CD4-positive, alpha-beta memory T cell (primary cell): ENCODE data around the gene SLC6A6. TPM values are rescaled to one million over a fixed set of nuclear protein-coding genes. Genes with fewer than 3 reads are reported as not detected.

Source experiments
- CTCF ChIA-PET: fragments of 350-600 bp; sonication (Branson Sonifier 250); formaldehyde crosslinking; loops from one replicate; lab custom pipeline; 2021; ENCODE audit warnings: inconsistent platforms; ENCODE audit not compliant: partially characterized antibody; lab: Charles Lee
- POLR2A ChIA-PET: fragments of 350-600 bp; sonication (Branson Sonifier 250); formaldehyde crosslinking; loops from one replicate; lab custom pipeline; 2021; ENCODE audit not compliant: partially characterized antibody; lab: Charles Lee
- DNase-seq, 5 donors: peaks; one replicate each; pipeline versions ENCODE4 v3.0.0 to v3.0.0-alpha.2; 2020 to 2022; ENCODE audit warnings: mixed read lengths in 1 of 5
- H3K27ac ChIP-seq: one replicate; pipeline ENCODE4 v1.7.0; 2013; ENCODE audit warnings: low read depth, low read length
- H3K27me3 ChIP-seq: 2 replicates; pipeline ENCODE4 v1.7.0; 2013; ENCODE audit warnings: mild to moderate bottlenecking, low read length, moderate library complexity; ENCODE audit not compliant: insufficient read depth
- H3K36me3 ChIP-seq: 2 replicates; pipeline ENCODE4 v1.7.0; 2013; ENCODE audit warnings: mild to moderate bottlenecking, low read length, moderate library complexity; ENCODE audit not compliant: insufficient read depth
- H3K4me1 ChIP-seq: 2 replicates; pipeline ENCODE4 v1.7.0; 2013; ENCODE audit warnings: mild to moderate bottlenecking, low read length, moderate library complexity; ENCODE audit not compliant: insufficient read depth
- H3K4me3 ChIP-seq, 2 donors: one replicate each; pipeline ENCODE4 v1.7.0; 2013; ENCODE audit warnings: low read length in 2 of 2, mild to moderate bottlenecking in 1 of 2
- H3K9me3 ChIP-seq, 2 donors: one replicate each; pipeline ENCODE4 v1.7.0; 2013; ENCODE audit warnings: low read length in 2 of 2, control low read depth in 1 of 2; ENCODE audit not compliant: control insufficient read depth in 1 of 2
- H3K27ac Mint-ChIP-seq, 7 donors: one replicate each; pipeline ENCODE4 v1.8.0; 2020 to 2021; ENCODE audit warnings: mixed read lengths in 7 of 7, mild to moderate bottlenecking in 6 of 7, inconsistent platforms in 3 of 7, moderate library complexity in 3 of 7
- H3K27me3 Mint-ChIP-seq, 2 donors: one replicate each; pipeline ENCODE4 v1.8.0; 2020 to 2021; ENCODE audit warnings: mixed read lengths in 2 of 2
- H3K36me3 Mint-ChIP-seq, 2 donors: one replicate each; pipeline ENCODE4 v1.8.0; 2020 to 2021; ENCODE audit warnings: mixed read lengths in 2 of 2, inconsistent platforms in 1 of 2, mild to moderate bottlenecking in 1 of 2
- H3K4me1 Mint-ChIP-seq, 4 donors: one replicate each; pipeline ENCODE4 v1.8.0; 2020 to 2021; ENCODE audit warnings: mixed read lengths in 4 of 4, mild to moderate bottlenecking in 1 of 4
- H3K4me3 Mint-ChIP-seq, 8 donors: one replicate each; pipeline ENCODE4 v1.8.0; 2020 to 2021; ENCODE audit warnings: mixed read lengths in 8 of 8, mild to moderate bottlenecking in 7 of 8, moderate library complexity in 6 of 8, inconsistent platforms in 3 of 8
- H3K9me3 Mint-ChIP-seq, 8 donors: one replicate each; pipeline ENCODE4 v1.8.0; 2020 to 2021; ENCODE audit warnings: mixed read lengths in 8 of 8, mild to moderate bottlenecking in 5 of 8, inconsistent platforms in 3 of 8, moderate library complexity in 1 of 8
- intact Hi-C: fragments of 100-400 bp; cut with micrococcal nuclease; formaldehyde crosslinking; loops from one replicate; pipeline ENCODE4 v1.15.1; 2023
- polyA plus RNA-seq, 2 donors: library from polyadenylated mRNA; unstranded; fragments of 300-500 nt; fragmentation: Illumina TruSeq; gene quantifications; one replicate each; pipeline ENCODE4 v1.2.3, GENCODE V29; 2021
- total RNA-seq, 2 experiments: library from RNA; stranded (reverse); gene quantifications; one replicate each; pipeline ENCODE4 v1.2.3, GENCODE V29; 2021

SLC6A6 gene
- total and polyA plus RNA-seq, 4 experiments from 2014 or later = 3.8 to 51.8 (median 29.7) TPM

DNA sequence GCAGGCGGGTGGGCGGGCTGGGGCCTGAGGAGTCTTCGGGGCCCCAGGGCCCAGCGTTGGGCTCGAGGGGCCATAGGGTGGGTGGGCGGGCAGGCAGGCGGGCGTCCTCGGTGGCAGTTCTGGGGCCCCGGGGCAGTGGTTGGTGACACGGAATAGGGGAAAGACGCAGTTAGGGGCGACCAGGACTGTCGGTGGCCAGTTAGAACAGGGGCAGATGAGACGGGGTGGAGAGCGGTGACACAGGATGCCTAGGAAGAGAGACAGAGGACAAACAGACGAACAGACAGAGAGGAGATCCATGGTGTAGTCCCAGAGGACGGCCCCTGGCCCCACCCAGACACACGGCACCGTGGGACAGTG is 101.3 kb downstream of the SLC6A6 start:
- no peak overlapping the region for H3K27ac Mint-ChIP-seq
- intact Hi-C loops = no loop called here
- H3K27me3 ChIP-seq = no peaks in the 10 kb centered on the region
- no peak overlapping the region for H3K27ac ChIP-seq
- H3K27me3 Mint-ChIP-seq = peaks cover 1 to 5% of the 10 kb centered on the region in 2 donors
- ChIA-PET POLR2A (no interaction called here), CTCF (no interaction called here)
- H3K9me3 ChIP-seq = no peaks in the 10 kb centered on the region
- H3K9me3 Mint-ChIP-seq = peaks cover 6 to 36% (median 20%) of the 10 kb centered on the region in 8 donors
- H3K4me1 ChIP-seq = no peaks in the 10 kb centered on the region
- DNase-seq = no peak
- H3K36me3 Mint-ChIP-seq = peaks cover 0 to 6% of the 10 kb centered on the region in 2 donors
- no peaks in the 10 kb centered on the region for H3K36me3 ChIP-seq
- no peak overlapping the region for H3K4me3 Mint-ChIP-seq
- H3K4me3 ChIP-seq = no peak overlapping the region
- H3K4me1 Mint-ChIP-seq = peaks cover 0 to 2% (median under 1%) of the 10 kb centered on the region in 4 donors

DNA sequence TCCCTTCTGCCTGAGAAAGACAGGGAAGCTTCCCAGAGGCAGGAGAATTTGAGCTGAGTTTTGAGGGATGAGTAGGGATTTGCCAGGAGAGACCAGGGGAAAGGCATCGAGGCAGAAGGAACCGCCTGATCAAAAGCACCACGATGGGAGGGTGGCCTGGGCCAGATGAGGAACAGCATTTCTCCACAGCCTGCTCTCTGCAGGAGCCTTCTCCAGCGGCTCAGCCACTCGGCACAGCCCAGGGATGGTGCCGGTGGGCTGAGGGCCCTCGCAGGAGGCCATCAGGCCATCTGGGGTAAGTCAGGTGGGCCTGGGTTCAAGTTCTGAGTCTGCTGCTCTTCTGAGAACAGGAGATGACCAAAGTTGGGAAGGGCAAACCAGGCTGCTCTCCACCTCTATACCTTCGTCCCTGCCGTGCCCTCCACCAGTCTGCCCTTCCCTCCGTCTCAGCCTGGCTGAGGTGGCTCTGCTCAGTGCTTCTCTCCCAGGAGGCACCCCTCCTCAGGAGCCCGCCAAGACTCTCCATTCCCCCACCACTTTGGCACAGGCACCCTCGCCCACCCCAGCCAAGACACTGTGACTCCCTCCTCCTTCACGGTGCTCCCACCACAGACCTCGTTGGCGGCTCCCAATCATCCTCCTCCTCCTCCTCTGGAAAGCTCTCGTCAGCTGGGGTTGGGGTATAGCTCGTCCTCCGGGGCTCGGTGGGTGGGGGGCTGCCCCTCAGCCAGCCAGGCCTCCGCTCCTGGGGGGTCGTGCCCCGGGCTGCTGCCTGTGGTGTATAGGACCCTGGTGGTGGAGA is 102.8 kb downstream of the SLC6A6 start:
- peaks cover 3 to 30% (median 15%) of the 10 kb centered on the region in 8 donors for H3K9me3 Mint-ChIP-seq
- H3K27me3 Mint-ChIP-seq = peaks cover 1 to 6% of the 10 kb centered on the region in 2 donors
- no peak overlapping the region for H3K4me3 ChIP-seq
- H3K36me3 Mint-ChIP-seq = peaks cover 0 to 6% of the 10 kb centered on the region in 2 donors
- CTCF ChIA-PET = interaction anchor here (0.8 to 1.8 kb wide), 2 partner anchors 12 to 415 kb away, joined by 3 to 6 read pairs; no protein-coding TSS in a partner anchor
- intact Hi-C loops = no loop called here
- H3K4me3 Mint-ChIP-seq = no peak overlapping the region
- no peaks in the 10 kb centered on the region for H3K36me3 ChIP-seq
- H3K4me1 ChIP-seq = no peaks in the 10 kb centered on the region
- H3K27me3 ChIP-seq = no peaks in the 10 kb centered on the region
- H3K9me3 ChIP-seq = no peaks in the 10 kb centered on the region
- H3K27ac Mint-ChIP-seq = no peak overlapping the region
- POLR2A ChIA-PET = no interaction called here
- H3K4me1 Mint-ChIP-seq = peaks cover 0 to 2% (median under 1%) of the 10 kb centered on the region in 4 donors
- no peak overlapping the region for H3K27ac ChIP-seq
- no peak for DNase-seq

- no peaks in the 10 kb centered on the region for H3K27me3 ChIP-seq
- peaks cover 0 to 5% of the 10 kb centered on the region in 2 donors for H3K36me3 Mint-ChIP-seq
- peaks cover 1 to 6% of the 10 kb centered on the region in 2 donors for H3K27me3 Mint-ChIP-seq
- H3K4me1 Mint-ChIP-seq = peaks cover 0 to 2% (median under 1%) of the 10 kb centered on the region in 4 donors
- no peak for DNase-seq
- H3K4me3 Mint-ChIP-seq = no peak overlapping the region
- H3K9me3 ChIP-seq = no peaks in the 10 kb centered on the region
- H3K36me3 ChIP-seq = no peaks in the 10 kb centered on the region
- H3K27ac Mint-ChIP-seq = no peak overlapping the region
- ChIA-PET CTCF (interaction anchor here (0.8 to 1.8 kb wide), 2 partner anchors 11 to 415 kb away, joined by 3 to 6 read pairs; no protein-coding TSS in a partner anchor), POLR2A (no interaction called here)
- no peak overlapping the region for H3K27ac ChIP-seq
- intact Hi-C loops = no loop called here
- H3K4me1 ChIP-seq = no peaks in the 10 kb centered on the region
- H3K4me3 ChIP-seq = no peak overlapping the region
- peaks cover under 1 to 25% (median 14%) of the 10 kb centered on the region in 8 donors for H3K9me3 Mint-ChIP-seq
Observed at GRCh38 chr3:14505803-14506500, 103.5 kb downstream of the SLC6A6 start.

DNA sequence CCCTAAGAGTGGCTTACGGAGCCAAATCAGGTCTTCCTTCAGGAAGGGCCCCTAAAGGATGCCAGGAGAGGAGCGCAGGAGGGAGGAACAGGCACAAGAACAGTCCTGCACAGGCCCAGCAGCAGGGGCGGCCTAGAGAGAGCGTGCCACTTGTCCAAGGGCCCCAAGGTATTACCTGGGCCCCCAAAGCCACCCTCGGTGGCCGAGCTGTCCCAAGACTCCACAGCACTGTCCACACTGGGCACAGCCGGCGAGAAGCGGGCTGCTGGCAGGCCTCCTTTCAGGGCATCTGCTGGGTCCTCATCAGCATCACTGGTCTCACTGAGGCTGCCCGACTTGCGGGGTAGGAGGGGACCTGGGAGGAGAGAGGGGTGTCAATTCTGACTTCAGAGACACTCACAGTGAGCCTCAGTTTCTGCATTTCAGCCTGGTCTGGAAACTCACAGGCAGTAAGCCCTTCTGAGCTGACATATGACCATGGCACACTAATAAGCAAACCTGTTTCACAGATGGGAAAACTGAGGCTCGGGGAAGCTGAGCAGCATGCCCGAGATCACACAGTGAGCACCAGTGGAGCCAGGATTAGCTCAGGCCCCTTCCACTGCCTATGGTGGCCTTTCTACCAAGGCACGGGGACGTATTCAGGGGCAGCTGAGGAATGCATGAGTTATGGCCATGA is 104.4 kb downstream of the SLC6A6 start:
- no peak overlapping the region for H3K27ac ChIP-seq
- H3K4me3 ChIP-seq = no peak overlapping the region
- no peaks in the 10 kb centered on the region for H3K27me3 ChIP-seq
- peaks cover 0 to 5% of the 10 kb centered on the region in 2 donors for H3K36me3 Mint-ChIP-seq
- DNase-seq = no peak
- no peaks in the 10 kb centered on the region for H3K4me1 ChIP-seq
- H3K4me3 Mint-ChIP-seq = no peak overlapping the region
- H3K36me3 ChIP-seq = no peaks in the 10 kb centered on the region
- H3K9me3 Mint-ChIP-seq = peaks cover 0 to 19% (median 10%) of the 10 kb centered on the region in 8 donors
- ChIA-PET CTCF (interaction anchor here (0.7 kb wide), 1 partner anchor 414 kb away, joined by 4 read pairs; no protein-coding TSS in a partner anchor), POLR2A (no interaction called here)
- intact Hi-C loops = no loop called here
- H3K27ac Mint-ChIP-seq = no peak overlapping the region
- H3K27me3 Mint-ChIP-seq = peaks cover 1 to 6% of the 10 kb centered on the region in 2 donors
- H3K4me1 Mint-ChIP-seq = peaks cover 0 to 2% (median under 1%) of the 10 kb centered on the region in 4 donors
- no peaks in the 10 kb centered on the region for H3K9me3 ChIP-seq

DNA sequence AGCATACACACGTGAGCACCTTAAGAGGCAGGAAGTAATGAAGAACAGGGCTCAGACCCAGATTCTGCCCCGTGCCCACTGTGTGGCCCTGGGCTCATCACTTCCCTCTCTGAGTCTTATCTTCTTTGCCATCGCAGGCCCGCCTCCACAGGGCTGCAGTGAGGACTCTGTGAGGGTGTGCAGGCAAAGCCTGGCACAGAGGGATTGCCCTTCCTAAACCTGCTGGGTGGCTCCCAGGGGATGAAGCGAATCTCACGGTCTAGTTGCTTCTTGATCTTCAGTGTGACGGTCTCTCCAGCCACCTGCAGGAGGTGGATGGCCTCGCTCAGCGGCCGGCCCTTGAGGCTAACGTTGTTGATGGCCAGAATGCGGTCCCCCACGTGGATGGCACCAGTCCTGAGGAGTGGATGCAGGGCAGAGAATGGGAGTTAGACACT is 104.9 kb downstream of the SLC6A6 start:
- intact Hi-C loops = no loop called here
- CTCF ChIA-PET = interaction anchor here (0.7 kb wide), 1 partner anchor 414 kb away, joined by 4 read pairs; no protein-coding TSS in a partner anchor
- no peak overlapping the region for H3K27ac Mint-ChIP-seq

DNA sequence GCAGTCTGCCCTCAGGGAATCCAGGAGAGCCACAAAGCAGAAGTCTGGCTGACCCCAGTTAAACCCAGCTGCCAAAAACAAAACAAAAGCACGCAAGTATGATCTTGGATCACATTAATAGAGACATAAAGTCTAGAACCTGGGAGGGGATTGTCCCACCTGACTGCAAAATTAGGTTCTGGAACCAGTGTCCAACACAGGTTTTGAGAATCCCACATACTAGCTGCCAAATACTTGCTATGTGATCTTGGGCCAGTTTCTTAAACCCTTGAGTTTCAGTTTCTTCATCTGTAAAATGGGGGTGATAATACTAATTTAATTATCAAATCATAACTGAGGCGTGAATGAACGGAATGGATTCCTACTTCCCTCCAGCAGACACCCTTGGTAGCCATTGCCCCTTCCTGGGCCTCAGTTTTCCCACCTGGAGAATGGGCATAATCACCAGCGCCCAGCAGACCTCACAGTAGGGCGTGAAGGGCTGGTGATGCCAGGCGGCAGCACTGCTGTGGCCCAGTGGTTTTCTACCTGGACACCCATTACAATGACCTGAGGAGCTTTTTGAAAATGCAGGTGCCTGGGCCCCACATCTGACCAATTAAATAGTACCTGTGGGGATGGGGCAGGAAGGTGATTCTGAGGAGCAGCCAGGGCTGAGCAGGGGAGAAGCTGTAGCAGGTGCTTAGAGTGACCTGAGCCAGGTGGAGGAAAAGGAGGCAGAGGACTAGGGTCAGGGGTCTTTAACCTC is 105.5 kb downstream of the SLC6A6 start:
- Mint-ChIP-seq H3K27me3 (peaks cover 1 to 6% of the 10 kb centered on the region in 2 donors), H3K4me3 (no peak overlapping the region), H3K4me1 (peaks cover 0 to 2% (median under 1%) of the 10 kb centered on the region in 4 donors), H3K36me3 (peaks cover 0 to 4% of the 10 kb centered on the region in 2 donors), H3K27ac (no peak overlapping the region), H3K9me3 (peaks cover 0 to 11% (median 4%) of the 10 kb centered on the region in 8 donors)
- ChIA-PET CTCF (interaction anchor here (0.9 to 3.0 kb wide), 11 partner anchors 8 to 408 kb away, joined by 3 to 18 read pairs (median 4); no protein-coding TSS in a partner anchor), POLR2A (no interaction called here)
- no peak overlapping the region for H3K27ac ChIP-seq
- H3K36me3 ChIP-seq = no peaks in the 10 kb centered on the region
- no peaks in the 10 kb centered on the region for H3K27me3 ChIP-seq
- DNase-seq = no peak
- intact Hi-C loops = no loop called here
- no peaks in the 10 kb centered on the region for H3K4me1 ChIP-seq
- H3K4me3 ChIP-seq = no peak overlapping the region
- H3K9me3 ChIP-seq = no peaks in the 10 kb centered on the region

More for the DNA sequence above, 104.9 kb downstream of the SLC6A6 start:
- Histone ChIP-seq H3K4me3 (no peak overlapping the region), H3K27ac (no peak overlapping the region), H3K27me3 (no peaks in the 10 kb centered on the region), H3K9me3 (no peaks in the 10 kb centered on the region), H3K36me3 (no peaks in the 10 kb centered on the region), H3K4me1 (no peaks in the 10 kb centered on the region)
- H3K36me3 Mint-ChIP-seq = peaks cover 0 to 5% of the 10 kb centered on the region in 2 donors
- no peak overlapping the region for H3K4me3 Mint-ChIP-seq
- POLR2A ChIA-PET = no interaction called here
- DNase-seq = no peak
- H3K9me3 Mint-ChIP-seq = peaks cover 0 to 15% (median 8%) of the 10 kb centered on the region in 8 donors
- H3K27me3 Mint-ChIP-seq = peaks cover 1 to 6% of the 10 kb centered on the region in 2 donors
- peaks cover 0 to 2% (median under 1%) of the 10 kb centered on the region in 4 donors for H3K4me1 Mint-ChIP-seq
